T-cell (primary cell): ENCODE results near the gene BEST3. TPM values are rescaled to one million over a fixed set of nuclear protein-coding genes. Genes with fewer than 3 reads are reported as not detected.

Experiments used
- ATAC-seq, 4 experiments: fragments of 200-7000 bp in 3 of 4; fragments of 150-1000 bp in 1 of 4; cut with Tn5 transposase; replicated peaks in 1 of 4; 1 replicate in 3 of 4; 2 replicates in 1 of 4; pipeline ENCODE4 v1.10.0; 2021; ENCODE audit warnings: moderate library complexity in 3 of 4, mild to moderate bottlenecking in 2 of 4, moderate number of reproducible peaks in 1 of 4
- CTCF ChIA-PET, 2 donors: fragments of 300-600 bp; sonication (Branson Sonifier 250); formaldehyde crosslinking; loops; one replicate each; lab custom pipeline; 2022; ENCODE audit warnings: antibody characterized with exemption in 2 of 2; lab: Charles Lee
- POLR2A ChIA-PET, 2 donors: fragments of 300-600 bp; sonication (Branson Sonifier 250); formaldehyde crosslinking; loops; one replicate each; lab custom pipeline; 2022; ENCODE audit warnings: antibody characterized with exemption in 2 of 2; lab: Charles Lee
- DNase-seq, 35 experiments: peaks; one replicate each; pipeline versions ENCODE4 v3.0.0 to v3.0.0-alpha.2; 2013 to 2023
- H3K27ac ChIP-seq: one replicate; pipeline ENCODE4 v1.5.1; 2013; ENCODE audit warnings: low read length
- H3K27me3 ChIP-seq, 2 experiments: replicated peaks in 1 of 2; 1 replicate in 1 of 2; 2 replicates in 1 of 2; pipeline versions ENCODE4 v1.6.1 to v1.7.0; 2013; ENCODE audit warnings: low read length in 1 of 2, mixed read lengths in 1 of 2; ENCODE audit not compliant: control insufficient read depth in 2 of 2, insufficient read depth in 2 of 2; ENCODE audit errors: extremely low read depth in 1 of 2
- H3K36me3 ChIP-seq, 2 donors: 1 replicate in 1 of 2; 2 replicates in 1 of 2; pipeline versions ENCODE4 v1.6.1 to v1.7.0; 2013; ENCODE audit warnings: low read length in 1 of 2; ENCODE audit not compliant: control insufficient read depth in 2 of 2, insufficient read depth in 1 of 2; ENCODE audit errors: extremely low read depth in 1 of 2
- H3K4me1 ChIP-seq, 2 experiments: 1 replicate in 1 of 2; 2 replicates in 1 of 2; pipeline versions ENCODE4 v1.6.1 to v1.7.0; 2013; ENCODE audit warnings: low read length in 2 of 2, mixed read lengths in 1 of 2; ENCODE audit not compliant: insufficient read depth in 2 of 2, control insufficient read depth in 1 of 2; ENCODE audit errors: extremely low read depth in 1 of 2
- H3K4me3 ChIP-seq, 2 donors: 1 replicate in 1 of 2; 2 replicates in 1 of 2; pipeline versions ENCODE4 v1.5.1 to v1.7.0; 2013; ENCODE audit warnings: mild to moderate bottlenecking in 2 of 2, low read length in 1 of 2, moderate library complexity in 1 of 2; ENCODE audit not compliant: control insufficient read depth in 1 of 2; ENCODE audit errors: extremely low read depth in 1 of 2
- H3K9me3 ChIP-seq: 2 replicates; pipeline ENCODE4 v1.7.0; 2013
- H3K27ac Mint-ChIP-seq, 2 donors: one replicate each; pipeline ENCODE4 v1.8.0; 2020 to 2021; ENCODE audit warnings: mild to moderate bottlenecking in 2 of 2, mixed read lengths in 2 of 2
- H3K27me3 Mint-ChIP-seq, 2 donors: one replicate each; pipeline ENCODE4 v1.8.0; 2021 to 2022; ENCODE audit warnings: mixed read lengths in 2 of 2
- H3K36me3 Mint-ChIP-seq: one replicate; pipeline ENCODE4 v1.8.0; 2021; ENCODE audit warnings: mixed read lengths
- H3K4me1 Mint-ChIP-seq, 3 donors: one replicate each; pipeline ENCODE4 v1.8.0; 2020 to 2022; ENCODE audit warnings: mixed read lengths in 3 of 3, mild to moderate bottlenecking in 1 of 3
- H3K4me3 Mint-ChIP-seq, 3 donors: one replicate each; pipeline ENCODE4 v1.8.0; 2020 to 2022; ENCODE audit warnings: mild to moderate bottlenecking in 3 of 3, mixed read lengths in 3 of 3, moderate library complexity in 3 of 3
- H3K9me3 Mint-ChIP-seq, 3 donors: one replicate each; pipeline ENCODE4 v1.8.0; 2020 to 2022; ENCODE audit warnings: mixed read lengths in 3 of 3
- WGBS: methylation state at CpG from one replicate; pipeline ENCODE4 v1.1.5; 2013; ENCODE audit warnings: missing lambda C conversion rate; ENCODE audit not compliant: insufficient coverage; 5-methylcytosine and 5-hydroxymethylcytosine counted together
- total RNA-seq, 35 experiments: library from RNA in 6 of 35; stranded (reverse) in 6 of 35; fragments of 120-200 nt in 1 of 35; gene quantifications; one replicate each; pipeline versions ENCODE4 v1.2.1 to v1.2.4 and lab custom pipeline; 2013 to 2026

BEST3 gene
- total RNA-seq, 5 donors from 2014 or later (not counting 1 experiment from before 2014, with no cell fraction given): not detected

DNA sequence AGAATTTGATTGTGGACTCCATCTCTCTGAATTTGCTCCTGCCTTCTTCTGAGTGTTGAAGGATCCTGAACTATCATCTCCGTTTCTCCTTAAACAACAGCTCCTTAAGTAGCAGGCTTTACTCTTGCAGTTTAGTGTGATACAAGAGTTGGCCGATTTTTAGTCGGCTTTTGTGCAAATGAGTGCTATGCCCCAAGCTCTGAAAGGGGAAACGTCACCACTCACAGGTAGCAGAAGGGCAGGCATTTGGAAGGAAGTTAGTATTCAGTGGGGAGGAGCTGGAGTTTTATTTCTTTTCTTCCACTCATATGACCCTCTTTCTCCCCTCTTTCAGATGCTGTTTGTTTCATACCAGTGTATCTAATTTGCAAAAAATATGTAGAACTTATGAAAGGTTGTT is 51.9 kb downstream of the BEST3 start:
- Histone ChIP-seq H3K27ac (no peak overlapping the region), H3K27me3 (no peaks in the 10 kb centered on the region), H3K9me3 (no peaks in the 10 kb centered on the region), H3K36me3 (no peaks in the 10 kb centered on the region), H3K4me1 (no peaks in the 10 kb centered on the region), H3K4me3 (no peak overlapping the region)
- Mint-ChIP-seq H3K9me3 (no peaks in the 10 kb centered on the region), H3K4me1 (no peaks in the 10 kb centered on the region), H3K4me3 (no peak overlapping the region), H3K27ac (no peak overlapping the region), H3K36me3 (no peaks in the 10 kb centered on the region), H3K27me3 (peaks cover 13 to 16% of the 10 kb centered on the region in 2 donors)
- CTCF ChIA-PET: no interaction called here
- no peak for ATAC-seq
- POLR2A ChIA-PET: no interaction called here
- no CpG with 5 or more reads among the region's 4 CpGs for WGBS
- DNase-seq: no peak

DNA sequence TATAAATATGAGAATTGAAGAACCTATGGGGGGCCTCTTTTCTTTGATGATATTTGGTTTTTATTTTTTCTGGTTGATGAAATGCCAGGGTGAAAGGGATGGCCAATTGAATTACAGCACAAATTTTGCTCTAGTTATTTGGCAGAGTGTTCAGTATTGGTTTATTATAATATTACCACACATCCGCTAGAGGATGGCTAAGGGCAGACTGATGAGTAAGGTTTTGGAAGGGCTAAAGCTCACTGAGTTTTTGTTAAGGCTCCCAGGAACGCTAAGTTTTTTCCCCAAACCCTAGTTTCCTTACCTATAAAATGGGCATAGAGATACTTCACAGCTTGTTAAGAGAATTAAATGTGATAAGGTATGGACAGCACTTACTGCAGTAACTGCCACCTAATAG is 54.1 kb downstream of the BEST3 start:
- Mint-ChIP-seq H3K4me1 (no peaks in the 10 kb centered on the region), H3K9me3 (no peaks in the 10 kb centered on the region), H3K27me3 (peaks cover 10% of the 10 kb centered on the region in 2 donors), H3K27ac (no peak overlapping the region), H3K4me3 (no peak overlapping the region), H3K36me3 (no peaks in the 10 kb centered on the region)
- no CpG with 5 or more reads among the region's 2 CpGs for WGBS
- DNase-seq (no peak), ATAC-seq (no peak)
- Histone ChIP-seq H3K36me3 (no peaks in the 10 kb centered on the region), H3K27ac (no peak overlapping the region), H3K27me3 (peaks cover 0 to 3% of the 10 kb centered on the region in 2 experiments), H3K9me3 (no peaks in the 10 kb centered on the region), H3K4me3 (no peak overlapping the region), H3K4me1 (no peaks in the 10 kb centered on the region)
- CTCF ChIA-PET: interaction anchor here (0.5 to 1.0 kb wide), 2 partner anchors 490 to 504 kb away, joined by 3 read pairs; no protein-coding TSS in a partner anchor
- POLR2A ChIA-PET: no interaction called here

DNA sequence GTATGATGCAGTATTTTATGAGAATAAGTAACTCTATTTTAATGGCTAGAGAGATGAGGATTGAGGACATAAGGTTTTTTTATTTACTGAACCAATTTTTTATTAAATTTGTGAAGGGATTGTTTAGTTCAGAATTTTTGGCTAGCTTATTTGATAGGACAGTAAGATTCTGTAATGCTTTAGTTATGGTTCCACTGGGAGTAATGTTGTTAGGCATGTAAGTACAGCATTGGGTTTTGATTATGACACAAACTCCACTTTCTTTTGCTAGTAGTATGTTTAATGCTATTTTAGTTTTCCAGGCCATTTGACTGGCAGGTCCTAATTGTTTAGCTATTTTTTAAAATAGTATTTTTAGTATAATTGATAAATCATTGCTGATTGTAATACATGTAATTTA is 54.6 kb downstream of the BEST3 start:
- DNase-seq (no peak), ATAC-seq (no peak)
- peaks cover 0 to under 1% (median under 1%) of the 10 kb centered on the region in 3 donors for H3K4me1 Mint-ChIP-seq
- no peak overlapping the region for H3K4me3 ChIP-seq
- POLR2A ChIA-PET: no interaction called here
- no peaks in the 10 kb centered on the region for H3K36me3 Mint-ChIP-seq
- H3K27me3 Mint-ChIP-seq: peaks cover 9 to 10% of the 10 kb centered on the region in 2 donors
- no peaks in the 10 kb centered on the region for H3K36me3 ChIP-seq
- H3K9me3 ChIP-seq: no peaks in the 10 kb centered on the region
- H3K4me1 ChIP-seq: no peaks in the 10 kb centered on the region
- no peaks in the 10 kb centered on the region for H3K9me3 Mint-ChIP-seq
- H3K27me3 ChIP-seq: peaks cover 0 to 3% of the 10 kb centered on the region in 2 experiments
- CTCF ChIA-PET: interaction anchor here (0.6 to 1.0 kb wide), 2 partner anchors 8 to 490 kb away, joined by 3 read pairs; no protein-coding TSS in a partner anchor
- no peak overlapping the region for H3K27ac Mint-ChIP-seq
- no peak overlapping the region for H3K27ac ChIP-seq
- H3K4me3 Mint-ChIP-seq: no peak overlapping the region

DNA sequence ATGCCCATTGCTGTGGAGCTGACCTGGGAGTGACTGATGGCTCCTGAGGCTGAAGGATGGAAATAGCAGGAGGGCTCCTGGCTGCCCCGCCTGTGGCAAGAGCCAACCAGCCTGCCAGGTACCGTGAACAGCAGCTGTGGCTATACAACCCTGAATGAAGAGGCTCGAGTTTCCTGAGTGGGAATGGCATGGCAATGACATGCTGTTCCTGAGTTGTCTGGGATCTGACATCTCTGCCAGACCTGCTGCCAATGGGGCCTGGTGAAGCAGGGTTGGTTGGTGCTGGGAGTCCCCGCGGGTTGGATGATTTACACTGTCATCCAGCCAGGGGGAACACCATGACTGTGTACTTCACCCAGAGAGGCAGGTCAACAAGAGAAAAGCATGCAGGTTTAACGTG is 56.6 kb downstream of the BEST3 start:
- 88% methylated on average over 4 of the region's 6 CpGs for WGBS
- H3K4me1 ChIP-seq: no peaks in the 10 kb centered on the region
- CTCF ChIA-PET: no interaction called here
- Mint-ChIP-seq H3K4me1 (peaks cover 0 to 2% (median 2%) of the 10 kb centered on the region in 3 donors), H3K36me3 (no peaks in the 10 kb centered on the region), H3K4me3 (no peak overlapping the region), H3K27me3 (peaks cover 3 to 6% of the 10 kb centered on the region in 2 donors), H3K9me3 (no peaks in the 10 kb centered on the region), H3K27ac (no peak overlapping the region)
- ATAC-seq (no peak), DNase-seq (no peak)
- no peak overlapping the region for H3K27ac ChIP-seq
- no peak overlapping the region for H3K4me3 ChIP-seq
- POLR2A ChIA-PET: no interaction called here
- no peaks in the 10 kb centered on the region for H3K36me3 ChIP-seq
- peaks cover 0 to 3% of the 10 kb centered on the region in 2 experiments for H3K27me3 ChIP-seq
- no peaks in the 10 kb centered on the region for H3K9me3 ChIP-seq

DNA sequence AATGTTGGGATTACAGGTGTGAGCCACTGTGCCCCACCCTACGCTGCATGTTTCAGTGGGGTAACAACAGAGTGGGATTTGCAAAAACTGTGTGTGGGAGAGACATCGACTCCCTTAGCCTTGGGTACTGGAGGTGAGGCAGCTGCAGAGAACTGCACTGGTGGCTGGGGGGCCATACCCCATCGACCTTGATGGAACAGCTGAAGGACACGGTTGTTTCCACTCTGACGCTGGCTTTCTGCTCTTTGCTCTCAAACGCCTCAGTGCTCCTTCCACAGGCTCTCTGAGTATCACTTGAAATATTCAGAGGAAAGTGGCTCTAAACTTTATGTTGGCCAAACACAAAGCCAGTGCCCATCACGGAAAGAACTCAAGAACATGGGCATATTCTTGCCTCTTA is 57.6 kb downstream of the BEST3 start:
- H3K9me3 Mint-ChIP-seq: no peaks in the 10 kb centered on the region
- ChIA-PET CTCF (no interaction called here), POLR2A (no interaction called here)
- Histone ChIP-seq H3K36me3 (no peaks in the 10 kb centered on the region), H3K27ac (no peak overlapping the region), H3K9me3 (no peaks in the 10 kb centered on the region), H3K4me3 (no peak overlapping the region), H3K27me3 (peaks cover 0 to 3% of the 10 kb centered on the region in 2 experiments), H3K4me1 (no peaks in the 10 kb centered on the region)
- peaks cover 0 to 2% of the 10 kb centered on the region in 2 donors for H3K27me3 Mint-ChIP-seq
- DNase-seq: no peak
- no peak overlapping the region for H3K27ac Mint-ChIP-seq
- peaks cover 0 to 2% (median 2%) of the 10 kb centered on the region in 3 donors for H3K4me1 Mint-ChIP-seq
- H3K36me3 Mint-ChIP-seq: no peaks in the 10 kb centered on the region
- ATAC-seq: no peak
- WGBS: 92% methylated on average over 4 of the region's 7 CpGs
- H3K4me3 Mint-ChIP-seq: no peak overlapping the region

DNA sequence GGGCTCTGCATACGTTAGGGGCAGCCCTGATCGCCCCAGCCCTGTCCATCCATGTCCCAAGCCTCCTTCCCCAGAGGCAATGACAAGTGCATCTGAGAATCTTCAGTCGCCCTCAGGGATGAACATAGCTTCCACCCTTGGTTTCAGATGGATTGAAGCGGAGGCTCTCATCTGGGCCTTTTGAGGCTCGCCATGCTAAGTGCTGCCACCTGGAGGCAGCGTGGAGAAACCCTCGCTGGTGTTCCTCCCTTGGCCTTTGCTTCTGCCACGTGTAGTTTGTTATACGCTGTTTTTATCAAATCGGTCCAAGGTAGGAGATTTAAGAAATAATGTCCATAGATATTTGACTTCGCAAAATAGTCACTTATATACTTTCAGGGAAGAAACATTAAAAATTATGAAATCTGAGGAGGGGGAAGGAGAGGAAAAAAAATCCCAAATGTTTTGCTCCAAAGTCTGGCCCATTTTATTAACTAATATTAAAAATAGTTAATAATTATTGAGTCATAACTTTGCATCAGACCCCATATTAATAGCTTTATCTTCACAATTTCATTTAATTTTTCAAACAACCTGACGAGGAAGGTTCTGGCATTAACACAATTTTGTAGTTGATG is 59.6 kb downstream of the BEST3 start:
- peaks cover 0 to 2% (median 2%) of the 10 kb centered on the region in 3 donors for H3K4me1 Mint-ChIP-seq
- POLR2A ChIA-PET: interaction anchor here in 1 of 2 donors (0.6 kb wide), 1 partner anchor 131 kb away, joined by 4 read pairs; no protein-coding TSS in a partner anchor
- H3K36me3 Mint-ChIP-seq: no peaks in the 10 kb centered on the region
- no peaks in the 10 kb centered on the region for H3K9me3 ChIP-seq
- peaks cover 0 to 3% of the 10 kb centered on the region in 2 experiments for H3K27me3 ChIP-seq
- no peak overlapping the region for H3K4me3 ChIP-seq
- 35% methylated on average over 7 of the region's 12 CpGs for WGBS
- peaks cover 0 to 2% of the 10 kb centered on the region in 2 donors for H3K27me3 Mint-ChIP-seq
- CTCF ChIA-PET: interaction anchor here (0.6 to 3.4 kb wide), 22 partner anchors 8 to 709 kb away, joined by 3 to 24 read pairs (median 4); no protein-coding TSS in a partner anchor
- H3K4me3 Mint-ChIP-seq: no peak overlapping the region
- no peaks in the 10 kb centered on the region for H3K9me3 Mint-ChIP-seq
- no peak overlapping the region for H3K27ac ChIP-seq
- no peaks in the 10 kb centered on the region for H3K4me1 ChIP-seq
- peak; percentile 7 to 73 (median 44) for DNase-seq
- no peaks in the 10 kb centered on the region for H3K36me3 ChIP-seq
- H3K27ac Mint-ChIP-seq: no peak overlapping the region
- peak; percentile 63 to 71 (median 66) for ATAC-seq
